ENCODE data around the gene PDCD2L. TPM values are rescaled to one million over a fixed set of nuclear protein-coding genes. Genes with fewer than 3 reads are reported as not detected.

The PDCD2L gene
- total RNA-seq, 1 experiment from 2014 or later: 43.3 TPM

GRCh38 chr19:34416021-34416545 lies 11.9 kb downstream of the PDCD2L start:
- H3K36me3 Mint-ChIP-seq (ENCODE audit: insufficient read depth in 1 of 3, low read depth in 3 of 3): peaks cover 38 to 77% (median 67%) of the 10 kb centered on the region in 3 experiments; a peak in 6 of 7 replicates
- H3K27me3 ChIP-seq (ENCODE audit: insufficient read depth, low read length): no peaks in the 10 kb centered on the region
- no peak overlapping the region for H3K4ac ChIP-seq (ENCODE audit: low read depth, low read length)
- H3K56ac ChIP-seq (ENCODE audit: insufficient read length, low read depth, low read length): no peak overlapping the region
- no peak overlapping the region for H3K4me2 ChIP-seq (ENCODE audit: insufficient read depth, insufficient read length, low read length)
- H3K18ac ChIP-seq (ENCODE audit: insufficient read length, low read depth, low read length): no peak overlapping the region
- H2BK12ac ChIP-seq (ENCODE audit: insufficient read length, low read depth, low read length): no peak overlapping the region
- WGBS (ENCODE audit: extremely low coverage, insufficient read length, low lambda C conversion rate): no CpG with 5 or more reads among the region's 7 CpGs
- no peak for TF ChIP-seq CTCF (conservative IDR thresholded peaks at IDR 0.05)
- no peaks in the 10 kb centered on the region for H4K20me1 ChIP-seq (ENCODE audit: control insufficient read depth, insufficient read depth, insufficient read length)
- H2BK120ac ChIP-seq (ENCODE audit: low read depth, low read length, poor library complexity, severe bottlenecking): no peak overlapping the region
- H3K23ac ChIP-seq (ENCODE audit: insufficient read length, low read depth, low read length): no peak overlapping the region
- no peak overlapping the region for H3K4me3 Mint-ChIP-seq
- no peaks in the 10 kb centered on the region for H3K4me1 ChIP-seq (ENCODE audit: insufficient read depth, low read length)
- no peak overlapping the region for H3K27ac Mint-ChIP-seq
- H3K23me2 ChIP-seq (ENCODE audit: insufficient read length, low read depth, low read length, poor library complexity, severe bottlenecking): no peaks in the 10 kb centered on the region
- no peaks in the 10 kb centered on the region for H3K4me1 Mint-ChIP-seq
- H3K9me3 Mint-ChIP-seq: no peaks in the 10 kb centered on the region
- no peak overlapping the region for H2AFZ ChIP-seq (ENCODE audit: low read length)
- H3K9ac ChIP-seq (ENCODE audit: extremely low read depth, insufficient read length, low read length): no peak overlapping the region
- H3K27ac ChIP-seq (ENCODE audit: insufficient read length, low read depth, low read length): no peak overlapping the region
- no peaks in the 10 kb centered on the region for H3K9me3 ChIP-seq (ENCODE audit: control insufficient read depth, low read depth, low read length)
- H4K8ac ChIP-seq (replicated peaks; ENCODE audit: insufficient read length, low read depth, low read length): no peak overlapping the region
- no peaks in the 10 kb centered on the region for H3K79me1 ChIP-seq (ENCODE audit: insufficient read depth, low read depth, low read length, poor library complexity, severe bottlenecking)
- H2BK5ac ChIP-seq (ENCODE audit: insufficient read length, low read length): no peak overlapping the region
- no peak overlapping the region for H2AK5ac ChIP-seq (ENCODE audit: insufficient read length, low read length)
- H3T11ph ChIP-seq (ENCODE audit: low read length): no peak overlapping the region
- no peak overlapping the region for H3K14ac ChIP-seq (ENCODE audit: insufficient read depth, low read length)
- H2BK15ac ChIP-seq (ENCODE audit: low read depth, low read length): no peak overlapping the region
- H2BK20ac ChIP-seq (ENCODE audit: low read depth, low read length, poor library complexity, severe bottlenecking): no peak overlapping the region
- H4K5ac ChIP-seq (ENCODE audit: insufficient read length, low read depth, low read length): no peak overlapping the region
- H3K27me3 Mint-ChIP-seq (ENCODE audit: low read depth): no peaks in the 10 kb centered on the region
- no peak overlapping the region for H4K91ac ChIP-seq (ENCODE audit: insufficient read length, low read depth, low read length)
- no peaks in the 10 kb centered on the region; the same call in 1 of the 2 replicates for H3K79me2 ChIP-seq (ENCODE audit: insufficient read depth, low read length)
- DNase-seq: no peak
